HG03342 (cell line): ENCODE measurements around the gene SNRPA1.
A peak's percentile ranks its signal among the peaks of the same experiment; 100 is the strongest.

ENCODE experiments used
- ATAC-seq: cut with Tn5 transposase; IDR thresholded peaks from one replicate; pipeline ENCODE4 v1.9.1; 2021; ENCODE audit warnings: mild to moderate bottlenecking, moderate library complexity; ENCODE audit not compliant: unreplicated experiment

Gene SNRPA1

DNA sequence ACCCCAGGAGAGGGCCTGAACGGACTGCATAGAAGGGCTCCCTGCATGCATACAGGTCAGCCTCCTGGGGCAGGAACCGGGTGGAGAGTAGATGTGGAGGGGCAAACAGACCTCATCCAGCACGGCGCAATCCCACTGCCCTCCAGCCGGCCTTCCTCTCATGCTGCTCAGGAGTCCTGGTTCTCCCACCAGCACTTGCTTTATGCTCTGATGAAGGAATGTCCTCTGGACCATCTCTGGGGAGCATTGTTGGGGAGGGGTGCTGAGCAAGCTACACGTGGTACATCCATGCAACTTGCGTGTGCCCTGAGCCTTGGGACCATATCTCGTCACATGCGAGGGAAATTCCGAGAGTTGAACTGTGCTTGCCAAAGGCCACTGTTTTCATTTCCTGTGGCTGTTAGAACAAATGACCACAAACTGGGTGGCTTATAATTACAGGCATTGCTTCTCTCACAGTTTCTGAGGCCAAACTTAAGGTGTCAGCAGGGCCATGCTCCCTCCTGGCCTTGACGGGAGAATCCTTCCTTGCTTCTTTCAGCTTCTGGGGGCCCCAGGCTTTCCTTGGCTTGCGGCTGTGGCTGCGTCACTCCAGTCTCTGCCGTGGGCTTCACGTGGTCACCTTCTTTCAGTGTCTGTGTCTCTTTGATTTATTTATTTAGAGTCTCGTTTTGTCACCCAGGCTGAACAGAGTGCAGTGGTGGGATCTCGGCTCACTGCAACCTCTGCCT lies 30.0 kb downstream of the SNRPA1 start:
- no peak for ATAC-seq

DNA sequence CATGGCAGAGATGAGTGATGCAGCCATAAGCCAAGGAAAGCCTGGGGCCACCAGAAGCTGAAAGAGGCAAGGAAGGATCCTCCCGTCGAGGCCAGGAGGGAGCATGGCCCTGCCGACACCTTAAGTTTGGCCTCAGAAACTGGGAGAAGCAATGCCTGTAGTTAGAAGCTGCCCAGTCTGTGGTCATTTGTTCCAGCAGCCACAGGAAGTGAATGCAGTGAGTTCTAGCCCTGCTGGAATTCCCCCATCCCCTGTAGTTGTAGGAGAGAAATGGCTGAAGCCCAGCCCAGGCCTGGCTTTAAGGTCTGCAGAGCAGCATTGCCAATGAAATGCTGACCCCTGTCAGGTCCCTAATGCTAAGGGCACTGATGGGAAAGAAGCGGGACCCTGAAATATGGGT lies 31.0 kb downstream of the SNRPA1 start:
- ATAC-seq = no peak

DNA sequence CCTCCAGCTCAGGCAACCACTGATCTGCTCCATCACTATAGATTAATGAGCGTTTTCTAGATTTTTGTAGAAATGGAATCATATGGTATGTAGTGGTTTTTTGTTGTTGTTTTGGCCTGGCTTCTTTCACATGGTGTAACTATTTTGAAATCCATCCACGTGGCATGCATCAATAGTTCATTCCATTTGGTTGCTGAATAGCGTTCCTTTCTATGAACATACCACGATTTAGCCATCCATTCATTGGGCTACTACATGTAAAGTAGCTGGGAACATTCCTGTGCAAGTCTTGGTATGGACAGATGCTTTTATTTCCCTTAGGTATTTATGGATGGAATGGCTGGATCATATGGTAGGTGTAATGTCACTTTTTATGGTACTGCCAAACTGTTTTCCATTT lies 32.5 kb downstream of the SNRPA1 start:
- ATAC-seq = no peak

DNA sequence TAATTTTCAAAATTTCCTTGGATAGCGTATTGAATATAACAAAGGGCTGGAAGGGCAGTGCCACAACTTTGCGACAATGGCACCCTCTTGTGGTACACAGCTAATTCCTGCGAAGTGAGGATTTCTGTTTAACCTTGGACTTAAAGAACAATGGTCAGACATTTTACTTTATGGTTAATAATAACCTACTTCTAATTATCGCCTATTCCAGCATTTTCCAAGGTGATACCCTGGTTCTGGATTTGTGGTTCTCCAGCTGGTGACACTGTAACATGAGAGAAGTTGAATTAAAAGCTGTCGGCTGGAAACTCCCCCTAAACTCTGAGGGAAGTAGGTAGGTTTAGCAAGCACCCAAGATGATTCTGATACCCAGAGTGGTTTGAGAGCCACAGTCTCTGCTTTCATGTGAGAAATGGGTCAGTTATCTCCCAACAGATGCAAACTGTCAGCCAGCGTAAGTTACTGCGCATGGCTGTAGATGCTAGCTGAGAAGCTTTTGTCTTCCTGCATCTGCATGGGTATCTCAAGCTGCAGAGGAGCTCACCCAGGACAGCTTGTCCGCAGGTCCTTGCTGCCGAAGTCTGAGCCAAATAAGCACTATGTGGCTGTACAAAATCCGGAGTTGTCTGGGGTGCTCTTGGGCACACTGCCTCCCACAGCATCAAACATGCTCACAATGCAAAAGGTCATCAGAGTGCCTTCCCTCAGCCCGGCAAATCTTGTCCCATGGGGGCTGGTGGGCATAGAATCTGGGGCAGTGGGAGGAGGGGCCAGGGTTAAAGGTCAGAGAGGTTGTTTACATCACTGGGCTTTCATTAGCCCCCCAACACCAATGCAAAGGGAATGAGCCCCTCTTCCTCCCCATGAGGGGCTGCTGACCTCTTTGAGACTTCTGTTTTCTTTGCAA lies 36.6 kb downstream of the SNRPA1 start:
- no peak for ATAC-seq

DNA sequence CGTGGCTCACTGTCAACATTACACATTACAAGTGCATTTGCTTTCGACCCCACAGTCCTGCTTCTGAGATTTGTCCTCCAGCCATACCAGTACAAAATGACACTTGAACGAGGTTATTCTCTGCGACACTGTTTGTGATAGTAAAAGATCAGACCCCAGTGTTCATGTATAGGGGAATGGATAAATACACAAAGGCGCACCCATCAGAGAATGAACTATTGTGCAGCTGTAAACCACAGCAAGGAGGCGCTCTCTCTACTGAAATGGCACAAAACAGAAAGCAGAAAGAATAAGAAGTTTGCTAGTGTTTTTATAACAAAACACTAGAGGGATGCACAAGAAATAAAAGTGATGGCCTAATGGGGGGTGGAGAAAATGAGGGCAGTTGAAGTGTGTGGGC lies 38.3 kb downstream of the SNRPA1 start:
- ATAC-seq = no peak

DNA sequence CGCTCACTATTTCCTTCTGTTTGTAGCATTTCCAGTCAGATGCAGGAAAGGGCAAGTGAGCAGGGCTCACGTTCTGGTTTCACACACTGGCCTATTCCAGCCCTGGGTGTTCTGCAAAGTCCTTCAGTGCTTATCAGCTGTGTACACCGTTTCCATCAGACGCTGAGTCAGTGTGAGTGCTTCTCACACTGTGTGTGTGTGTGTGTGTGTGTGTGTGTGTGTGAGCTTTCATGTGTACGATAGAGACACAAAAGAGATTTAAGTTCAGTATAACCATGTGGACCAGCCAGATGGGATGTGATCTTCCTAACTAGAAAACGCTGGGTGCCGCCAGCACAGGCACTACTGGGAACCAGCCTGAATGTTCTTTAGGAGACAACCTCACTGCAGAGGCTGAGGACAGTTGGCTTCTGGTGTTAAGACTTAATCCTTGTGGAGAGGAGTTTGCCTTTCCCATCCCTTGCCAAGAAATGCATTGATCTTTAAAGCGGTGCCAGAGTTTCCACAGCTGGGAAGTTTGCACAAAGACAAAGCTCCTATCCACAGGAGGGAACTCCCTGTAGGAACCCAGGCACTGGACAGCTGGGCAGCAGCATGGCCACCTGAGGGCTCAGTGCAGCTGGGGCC lies 39.3 kb downstream of the SNRPA1 start:
- ATAC-seq = no peak

DNA sequence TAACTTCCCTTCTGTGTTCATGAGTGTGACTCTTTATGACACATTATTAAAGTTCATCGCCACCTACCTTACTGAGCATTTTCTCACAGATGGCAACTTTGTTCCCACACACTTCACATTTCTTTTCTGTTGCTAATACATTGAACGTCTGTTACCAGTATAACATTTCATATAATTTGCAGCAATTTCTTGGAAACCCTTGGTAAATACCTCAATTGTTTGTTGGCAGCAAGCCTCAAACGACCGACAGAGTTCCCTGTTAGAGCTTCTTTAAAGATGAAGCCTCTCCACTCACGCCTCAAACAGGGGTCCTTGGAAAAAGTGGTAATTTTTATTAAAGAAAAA lies 40.0 kb downstream of the SNRPA1 start:
- ATAC-seq = no peak

DNA sequence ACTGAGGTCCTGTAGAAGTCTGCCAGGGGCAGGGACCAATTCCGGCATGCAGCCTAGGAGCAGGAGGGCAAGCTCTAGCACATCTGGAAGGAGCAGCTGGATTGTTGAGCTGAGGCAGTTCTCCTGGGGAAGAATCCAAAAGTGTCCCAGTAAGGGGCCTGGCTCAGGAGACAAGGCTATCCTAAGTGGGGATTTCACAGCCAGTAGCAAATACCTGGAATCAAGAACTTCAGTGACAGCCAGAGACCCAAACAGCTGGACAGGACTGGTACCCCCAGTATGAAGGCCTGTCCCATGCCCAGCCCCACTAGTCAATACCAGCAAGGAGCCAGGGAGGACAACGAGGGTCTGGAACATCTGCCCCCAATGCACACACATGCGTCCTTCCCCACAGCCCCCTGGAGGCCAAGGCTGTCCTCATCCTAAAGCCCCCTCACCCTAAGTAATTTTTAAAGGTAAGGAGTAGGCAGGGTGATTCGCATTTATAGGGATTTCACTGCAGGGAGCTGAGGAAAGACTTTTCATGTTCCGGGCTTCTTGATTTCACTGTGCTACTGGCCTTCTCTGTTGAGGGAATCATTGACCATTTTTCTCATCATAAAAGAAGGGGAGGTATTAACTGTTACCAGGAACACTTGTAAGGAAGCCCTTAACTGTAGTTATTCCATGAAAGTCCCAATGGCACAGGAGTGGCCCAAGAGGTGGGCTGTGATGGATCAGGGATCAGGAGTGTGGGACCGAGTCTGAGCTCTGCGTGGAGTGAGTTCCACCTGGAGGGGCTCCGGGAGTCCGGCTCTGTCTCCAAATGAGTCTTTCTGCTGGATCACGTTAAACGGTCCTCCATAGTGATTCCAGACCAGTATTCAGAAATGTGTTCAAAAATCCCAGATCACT lies 40.6 kb downstream of the SNRPA1 start:
- ATAC-seq = no peak

DNA sequence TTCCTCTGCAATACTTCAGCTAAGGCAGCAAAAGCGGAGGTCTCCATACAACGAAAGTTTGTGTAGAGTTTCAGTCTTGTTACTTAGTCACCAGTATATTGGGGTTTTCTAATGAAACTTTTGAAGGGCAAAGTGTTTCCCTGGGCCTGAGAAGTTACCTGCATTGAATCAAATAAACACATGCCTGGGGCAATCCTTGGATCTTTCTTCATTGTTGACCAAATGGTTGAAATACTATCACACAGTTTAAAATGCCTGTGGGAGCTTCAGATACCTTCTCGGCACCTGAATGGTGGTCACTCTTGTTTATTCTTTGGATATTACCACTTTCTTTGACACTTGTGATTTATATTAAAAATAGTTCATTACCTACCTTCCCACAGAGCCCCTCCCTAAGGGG lies 42.2 kb downstream of the SNRPA1 start:
- ATAC-seq = no peak

DNA sequence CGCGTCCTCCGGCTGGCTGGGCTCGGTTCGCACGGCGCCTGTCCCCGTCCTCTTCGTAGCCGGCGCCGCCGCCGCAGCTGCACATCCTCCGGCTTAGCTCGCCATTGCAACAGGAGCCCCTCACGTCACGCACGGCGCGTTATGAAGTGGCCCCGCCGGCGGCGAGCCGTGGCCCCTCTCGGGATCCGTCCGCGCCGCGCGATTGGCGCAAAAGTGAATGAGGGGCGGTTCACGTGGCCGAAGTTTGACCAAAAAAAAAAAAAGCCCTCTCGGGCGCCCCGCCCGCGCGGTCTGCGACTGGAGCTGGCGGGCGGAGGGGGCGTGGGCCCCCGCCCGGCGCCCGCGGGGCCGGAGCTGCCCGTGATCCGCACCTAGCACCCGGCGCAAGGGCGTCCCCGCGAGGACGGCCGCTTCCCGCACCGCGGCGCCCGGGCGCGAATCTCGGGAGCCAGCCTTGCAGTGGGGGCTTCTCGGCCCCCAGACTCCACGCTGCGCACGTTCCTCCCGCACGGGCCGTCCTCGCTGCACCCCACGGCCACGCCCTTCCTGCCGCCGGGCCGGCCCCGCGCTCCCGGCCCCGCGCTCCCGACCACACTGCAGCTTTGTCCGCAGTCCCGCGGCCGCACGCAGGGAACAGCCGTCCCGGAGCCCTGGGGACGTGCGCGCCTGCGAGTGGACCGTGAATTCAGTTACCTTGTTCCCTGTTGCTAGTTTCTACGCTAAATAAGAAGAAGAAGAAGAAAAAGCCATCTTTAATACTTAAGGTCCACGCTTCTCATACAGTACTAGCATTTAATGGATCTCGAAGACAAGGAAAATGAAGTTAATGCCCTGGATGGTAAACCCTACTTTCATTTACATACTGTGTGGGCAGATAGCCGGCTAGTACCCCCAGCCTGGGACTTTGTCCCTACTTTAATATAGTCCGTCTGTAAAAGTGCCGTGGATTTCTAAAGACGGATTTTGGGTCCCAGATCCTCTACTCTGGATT lies 42.9 kb downstream of the SNRPA1 start, which contains the start of gene CHSY1:
Gene CHSY1, minus strand, starts transcription at position 219 of the 991 bp plus-strand sequence. CDS start 592 bp downstream, outside the sequence.
- ATAC-seq = peak; percentile 66

DNA sequence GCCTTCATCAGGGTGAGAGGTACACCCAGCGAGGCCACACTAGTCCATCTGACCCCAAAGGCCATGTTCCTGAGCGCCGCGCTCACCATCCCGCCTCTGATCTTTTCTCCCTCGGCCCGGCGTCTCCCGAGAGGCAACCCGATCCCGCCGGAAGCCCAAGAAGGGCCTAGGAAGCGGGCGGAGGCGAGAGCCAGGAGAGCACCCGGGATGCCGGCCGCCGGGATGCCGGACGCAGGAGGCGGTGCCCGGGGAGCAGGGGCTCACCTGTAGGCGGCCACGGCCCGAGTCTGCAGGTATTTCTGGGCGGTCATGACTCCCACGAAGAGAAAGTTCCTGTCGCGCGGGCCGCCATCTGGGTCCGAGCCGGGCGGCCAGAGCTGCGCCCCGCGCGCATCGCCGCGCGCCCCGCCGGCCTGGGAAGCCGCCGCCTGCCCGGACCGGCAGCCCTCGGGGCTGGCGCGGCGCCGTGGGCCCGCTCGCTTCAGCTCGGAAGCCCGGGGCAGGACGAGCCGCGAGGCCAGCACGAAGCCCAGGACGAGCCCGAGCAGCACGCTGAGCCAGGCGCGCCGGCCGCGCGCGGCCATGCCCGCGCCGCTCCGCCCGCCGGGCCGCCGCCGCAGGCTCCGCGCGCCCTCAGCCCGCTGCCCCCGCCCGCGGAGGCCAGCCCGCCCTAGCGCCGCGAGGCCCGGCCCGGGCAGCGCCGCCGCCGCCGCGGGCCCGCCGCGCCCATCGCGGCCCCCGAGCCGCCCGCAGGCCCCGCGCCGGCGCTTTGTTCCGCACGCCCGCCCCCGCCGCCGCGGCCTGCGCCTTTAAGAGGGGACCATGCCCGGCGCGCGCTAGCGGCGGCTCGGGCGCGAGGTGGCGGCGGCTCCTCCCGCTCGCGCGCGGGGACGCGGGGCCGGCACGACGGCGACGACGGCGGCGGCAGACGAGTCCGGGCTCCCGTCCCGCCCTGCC lies 43.9 kb downstream of the SNRPA1 start:
- peak; percentile 37 for ATAC-seq

DNA sequence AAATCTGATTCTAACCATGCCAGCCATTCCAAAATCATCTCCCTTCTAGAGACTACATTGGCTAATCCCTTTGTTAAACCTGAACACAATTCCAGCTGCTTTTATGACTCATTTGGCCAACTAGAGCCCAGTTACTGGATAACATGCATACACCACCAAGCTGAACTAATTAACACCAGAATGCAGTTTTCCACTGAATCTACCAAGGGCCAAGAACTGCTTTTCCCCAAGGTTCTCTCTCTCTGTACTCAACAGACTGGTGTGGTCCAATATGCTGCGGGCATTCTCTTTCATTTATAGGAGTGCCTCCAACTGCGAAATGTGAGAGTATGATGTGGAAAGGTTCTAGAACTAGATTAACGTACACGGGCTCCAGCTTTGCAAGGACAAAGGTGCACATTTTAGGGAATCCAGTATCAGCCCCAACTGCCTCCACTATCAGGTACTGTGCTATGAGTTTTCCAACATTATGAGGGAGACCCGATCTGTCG lies 44.7 kb downstream of the SNRPA1 start:
- ATAC-seq = no peak

DNA sequence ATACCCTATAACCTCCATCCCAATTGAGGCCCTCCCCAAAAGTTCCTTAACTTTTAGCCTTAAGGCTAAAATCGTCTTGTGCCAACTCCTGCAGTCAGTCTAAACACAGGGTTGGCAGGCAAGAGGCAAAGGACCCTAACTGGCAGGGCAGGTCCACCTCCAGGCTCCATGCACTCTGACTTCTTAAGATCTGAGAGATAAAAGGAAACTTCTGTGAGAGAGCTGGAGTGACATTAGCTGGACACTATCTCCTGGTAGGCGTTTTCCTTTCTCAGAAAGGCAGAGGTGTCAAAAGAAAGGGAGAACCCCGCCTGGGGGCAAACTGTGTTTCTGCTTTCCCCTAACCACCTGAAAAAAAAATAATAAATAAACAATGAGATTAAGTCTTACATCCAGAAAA lies 46.8 kb downstream of the SNRPA1 start:
- no peak for ATAC-seq

DNA sequence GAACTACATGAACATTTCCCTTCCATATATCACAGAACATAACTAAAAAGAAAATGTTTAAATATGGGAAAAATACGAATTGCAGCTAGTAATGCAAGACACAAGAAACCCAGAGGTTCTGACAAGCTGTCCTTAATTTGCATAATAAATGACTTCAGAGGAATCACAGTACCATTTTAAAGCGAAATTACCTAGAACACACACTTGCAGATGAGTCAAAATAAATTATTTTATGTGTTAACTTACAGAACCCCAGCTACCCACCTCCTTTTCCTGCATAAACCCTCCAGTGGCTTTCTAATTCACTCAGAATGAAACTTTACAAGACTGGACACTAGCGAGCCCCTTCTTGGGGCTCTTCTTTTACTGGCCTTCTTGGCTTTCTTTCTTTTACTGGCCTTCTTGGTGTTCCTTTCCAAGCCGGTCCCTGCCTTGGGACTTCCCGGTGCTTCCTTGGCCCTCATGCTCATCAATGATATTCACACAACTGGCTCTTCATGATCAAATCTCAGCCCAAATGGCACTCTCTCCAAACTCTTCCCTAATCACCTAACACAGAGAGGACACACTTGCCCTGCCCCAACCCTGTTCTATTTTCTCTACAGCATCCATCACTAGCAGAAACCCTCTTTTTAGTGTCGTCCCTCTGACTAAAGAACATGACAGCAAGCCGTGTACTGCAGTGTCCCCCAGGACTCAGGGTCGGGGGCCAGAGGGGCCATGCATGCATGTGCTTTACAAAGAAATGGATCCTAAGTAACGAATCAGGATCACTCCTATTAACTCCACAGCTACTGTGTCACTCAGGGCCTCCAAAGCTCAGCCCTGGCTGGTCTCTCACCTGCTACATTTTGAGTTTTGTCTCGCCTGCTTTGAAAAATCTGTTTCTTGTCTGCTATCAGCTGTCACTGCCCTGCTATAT lies 48.0 kb downstream of the SNRPA1 start:
- no peak for ATAC-seq

DNA sequence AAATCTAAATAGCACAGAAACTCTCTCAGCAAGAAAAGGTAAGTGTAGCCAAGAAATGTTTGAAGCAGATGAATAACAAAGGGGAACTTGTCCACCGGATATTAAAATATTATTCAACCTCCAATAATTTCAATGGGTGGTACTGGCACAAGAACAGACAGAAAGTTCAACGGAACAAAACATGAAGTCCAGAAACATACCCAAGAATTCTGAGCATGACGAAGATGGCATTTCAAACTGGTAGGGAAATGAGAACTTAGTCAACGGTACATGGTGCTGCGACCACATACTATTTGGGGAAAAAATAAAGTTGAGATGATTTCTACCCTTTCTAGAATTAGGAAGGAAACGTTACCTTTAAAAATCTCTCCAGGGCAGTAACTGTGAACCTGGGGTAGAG lies 48.7 kb downstream of the SNRPA1 start:
- ATAC-seq = no peak

DNA sequence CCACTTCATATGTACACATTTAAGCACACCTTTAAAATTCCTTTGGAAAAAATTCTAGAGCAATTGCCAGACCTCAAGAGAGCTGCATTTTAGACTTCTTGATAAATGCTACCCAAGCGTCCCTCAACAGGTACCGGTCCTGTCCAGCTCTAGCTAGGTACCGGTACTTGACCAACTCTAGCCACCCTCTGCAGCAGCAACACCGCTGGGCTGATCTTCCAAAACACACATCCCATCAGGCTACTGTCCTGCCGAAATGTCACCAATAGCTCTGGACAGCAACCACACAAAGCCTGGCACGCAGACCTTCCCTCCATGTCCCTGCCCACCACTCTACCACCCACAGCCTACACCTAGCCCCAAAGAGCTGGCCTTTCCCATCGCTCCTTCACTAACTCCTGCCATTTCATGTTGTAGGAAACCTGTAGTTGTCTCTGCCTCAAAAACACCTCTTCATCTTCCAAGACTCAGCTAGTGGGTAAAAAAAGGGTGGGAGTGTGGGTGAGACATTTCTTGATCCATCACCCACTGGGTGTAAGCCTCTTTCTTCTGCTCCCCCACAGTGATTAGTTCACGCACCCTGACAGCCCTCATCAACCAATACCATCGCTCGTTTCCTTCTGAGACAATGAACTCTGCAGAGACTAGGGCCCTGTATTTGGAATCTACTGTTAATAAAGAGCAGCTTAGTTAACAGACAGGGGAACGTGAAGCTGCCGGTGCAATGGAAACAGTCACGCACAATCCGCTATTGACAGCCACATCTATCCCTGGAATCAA lies 50.0 kb downstream of the SNRPA1 start:
- no peak for ATAC-seq
